GM12878 (cell line): Measurements from ENCODE around the gene C19orf67. TPM values are rescaled to one million over a fixed set of nuclear protein-coding genes. Genes with fewer than 3 reads are reported as not detected.
A peak's percentile ranks its signal among the peaks of the same experiment; 100 is the strongest.
"Not testable (repeated sequence)": the region's sequence is repeated elsewhere in the genome, so short reads cannot be mapped to it uniquely, and the experiment has no call there.

Experiments used
- ATAC-seq: fragments of 200-7000 bp; cut with Tn5 transposase; 3 replicates; pipeline ENCODE4 v1.9.1; 2020; ENCODE audit warnings: mild to moderate bottlenecking, moderate library complexity
- BruUV-seq: library from RNA; stranded (reverse); fragments of 400-500 nt; replicated peaks from 2 replicates; lab custom pipeline; 2021; lab: Mats Ljungman, UMichigan
- CTCF ChIA-PET: fragments of 300-600 bp; sonication (Branson Sonifier 250); formaldehyde crosslinking; extraction: SDS; loops from one replicate; lab custom pipeline; 2021; ENCODE audit warnings: inconsistent platforms; lab: Yijun Ruan, JAX
- POLR2A ChIA-PET: fragments of 350-600 bp; formaldehyde crosslinking; extraction: SDS; loops from one replicate; lab custom pipeline; 2021; ENCODE audit warnings: inconsistent platforms; lab: Charles Lee
- RAD21 ChIA-PET: fragments of 300-600 bp; sonication (Branson Sonifier 250); formaldehyde crosslinking; loops from one replicate; lab custom pipeline; 2023; ENCODE audit warnings: antibody characterized with exemption; ENCODE audit not compliant: unreplicated experiment; lab: Charles Lee
- SMC1A ChIA-PET: fragments of 300-600 bp; sonication (Branson Sonifier 250); formaldehyde crosslinking; loops from one replicate; lab custom pipeline; 2023; ENCODE audit not compliant: unreplicated experiment, uncharacterized antibody; lab: Charles Lee
- DNase-seq: peaks from one replicate; pipeline ENCODE4 v3.0.0-alpha.2; 2011; ENCODE audit warnings: low read depth, low spot score
- FAIRE-seq: peaks from 3 replicates; lab custom pipeline; 2011; peaks lifted over from hg19 to GRCh38; lab: Jason Lieb, UNC
- H2AFZ ChIP-seq: 2 replicates; pipeline ENCODE4 v1.6.0; 2011; ENCODE audit warnings: low read depth, low read length, control low read depth; ENCODE audit not compliant: control insufficient read depth
- H3K27ac ChIP-seq: 2 replicates; pipeline ENCODE4 v1.5.1; 2011; ENCODE audit warnings: control low read depth; ENCODE audit not compliant: control insufficient read depth, insufficient read depth
- H3K27me3 ChIP-seq, 2 experiments: replicated peaks in 1 of 2; 2 replicates each; pipeline versions ENCODE4 v1.6.0 to v1.6.1; 2011; ENCODE audit warnings: low read length in 1 of 2; ENCODE audit not compliant: control insufficient read depth in 2 of 2, insufficient read depth in 2 of 2
- H3K36me3 ChIP-seq, 2 experiments: 2 replicates each; pipeline ENCODE4 v1.5.1; 2011; ENCODE audit warnings: low read length in 1 of 2; ENCODE audit not compliant: control insufficient read depth in 2 of 2, insufficient read depth in 2 of 2
- H3K4me1 ChIP-seq: 2 replicates; pipeline ENCODE4 v1.6.1; 2011; ENCODE audit warnings: mild to moderate bottlenecking, low read length, moderate library complexity, mixed read lengths; ENCODE audit not compliant: control insufficient read depth, insufficient read depth
- H3K4me2 ChIP-seq: 2 replicates; pipeline ENCODE4 v1.6.0; 2011; ENCODE audit warnings: control low read depth; ENCODE audit not compliant: control insufficient read depth, insufficient read depth
- H3K4me3 ChIP-seq: fragments of 200-600 bp; sonication (generic); 2 replicates; pipeline ENCODE4 v1.5.1; 2016
- H3K79me2 ChIP-seq: 2 replicates; pipeline ENCODE4 v1.6.0; 2011; ENCODE audit warnings: low read length; ENCODE audit not compliant: control insufficient read depth, insufficient read depth
- H3K9ac ChIP-seq: 2 replicates; pipeline ENCODE4 v1.8.0; 2011; ENCODE audit warnings: low read length, control low read depth, mixed read lengths; ENCODE audit not compliant: control insufficient read depth, insufficient read depth
- H3K9me3 ChIP-seq: replicated peaks from 3 replicates; pipeline ENCODE4 v1.5.1; 2011; ENCODE audit warnings: mild to moderate bottlenecking, low read length; ENCODE audit not compliant: control insufficient read depth, insufficient read depth
- H4K20me1 ChIP-seq: 2 replicates; pipeline ENCODE4 v1.6.0; 2011; ENCODE audit not compliant: control insufficient read depth, insufficient read depth
- ATF2 ChIP-seq: IDR thresholded peaks from 2 replicates; pipeline ENCODE4 v1.6.1; 2012; ENCODE audit warnings: low read length, inconsistent platforms
- ATF7 ChIP-seq: fragments of 450-650 bp; IDR thresholded peaks from 2 replicates; pipeline ENCODE4 v1.6.1; 2016; ENCODE audit warnings: low read depth, mild to moderate bottlenecking
- BHLHE40 ChIP-seq, 2 experiments: fragments of 450-650 bp in 1 of 2; IDR thresholded peaks; 2 replicates each; pipeline ENCODE4 v1.6.1; 2011 to 2017; ENCODE audit warnings: low read depth in 2 of 2, borderline replicate concordance in 1 of 2, improper control_type of control experiment in 1 of 2, low read length in 1 of 2, mild to moderate bottlenecking in 1 of 2
- CTCF ChIP-seq, 3 experiments: IDR thresholded peaks in 2 of 3; conservative IDR thresholded peaks in 1 of 3; 2 replicates each; pipeline ENCODE4 v1.5.1; 2011; ENCODE audit warnings: low read depth in 3 of 3, low read length in 3 of 3, mild to moderate bottlenecking in 3 of 3, control low read depth in 2 of 3, moderate library complexity in 2 of 3, inconsistent platforms in 1 of 3, mixed read lengths in 1 of 3; ENCODE audit not compliant: control insufficient read depth in 2 of 3, insufficient read depth in 1 of 3; ENCODE audit errors: extremely low read depth in 1 of 3
- FOXK2 ChIP-seq: fragments of 450-650 bp; IDR thresholded peaks from 2 replicates; pipeline ENCODE4 v1.6.1; 2017; ENCODE audit warnings: mild to moderate bottlenecking, moderate library complexity
- IKZF1 ChIP-seq: fragments of 450-650 bp; conservative IDR thresholded peaks from 2 replicates; pipeline ENCODE4 v1.6.1; 2017; ENCODE audit warnings: antibody characterized with exemption, mild to moderate bottlenecking
- NBN ChIP-seq: fragments of 450-650 bp; IDR thresholded peaks from 2 replicates; pipeline ENCODE4 v1.6.1; 2016
- RAD21 ChIP-seq: IDR thresholded peaks from 2 replicates; pipeline ENCODE4 v1.6.1; 2011; ENCODE audit warnings: mild to moderate bottlenecking, low read depth, low read length, moderate library complexity; ENCODE audit not compliant: insufficient read depth
- RUNX3 ChIP-seq: IDR thresholded peaks from 2 replicates; pipeline ENCODE4 v1.6.1; 2012; ENCODE audit warnings: low read length, inconsistent platforms
- SMC3 ChIP-seq: IDR thresholded peaks from 2 replicates; pipeline ENCODE4 v1.6.1; 2011; ENCODE audit warnings: low read length, improper control_type of control experiment, borderline replicate concordance
- YY1 ChIP-seq: IDR thresholded peaks from 2 replicates; pipeline ENCODE4 v1.6.1; 2011; ENCODE audit warnings: low read depth, mild to moderate bottlenecking, low read length
- WGBS: methylation state at CpG from one replicate; pipeline ENCODE4 v1.1.6; 2016; ENCODE audit warnings: low lambda C conversion rate; ENCODE audit not compliant: insufficient replicate concordance, insufficient coverage; ENCODE audit errors: missing lambda C conversion rate; 5-methylcytosine and 5-hydroxymethylcytosine counted together
- in situ Hi-C: fragments of 300-500 bp; cut with MboI; formaldehyde crosslinking; loops from 9 replicates; pipeline ENCODE4 v1.14.3; 2018; ENCODE audit warnings: mixed read lengths
- intact Hi-C: fragments of 100-400 bp; cut with micrococcal nuclease; formaldehyde crosslinking; loops from one replicate; pipeline ENCODE4 v1.14.2; 2022; ENCODE audit not compliant: unreplicated experiment
- polyA plus RNA-seq, 11 experiments: library from polyadenylated mRNA; depleted of rRNA in 4 of 11; unstranded in 6 of 11; stranded (reverse) in 5 of 11; fragments of >200 nt; fragmentation: Nextera tagmentation in 4 of 11; fragmentation: Illumina TruSeq in 1 of 11; extraction: Ambion mirVana in 4 of 11; extraction: Trizol in 1 of 11; gene quantifications; 1 replicate in 1 of 11; 2 replicates in 10 of 11; pipeline versions ENCODE4 v1.2.1 to v1.2.3, GENCODE V29; 2011 to 2016; ENCODE audit warnings: inconsistent platforms in 2 of 11, missing spikeins in 2 of 11, low read depth in 1 of 11
- total RNA-seq, 4 experiments: library from RNA; depleted of rRNA in 3 of 4; stranded (reverse); fragments of >200 nt in 3 of 4; fragmentation: Illumina TruSeq in 1 of 4; extraction: Trizol in 1 of 4; gene quantifications; 2 replicates each; pipeline versions ENCODE4 v1.2.1 to v1.2.3, GENCODE V29; 2013 to 2021

Gene C19orf67
- total and polyA plus RNA-seq, 10 of the 15 experiments (the other 5 are each of a cell fraction or from before 2014, with no cell fraction given): 0.14 TPM; not detected in 9

GRCh38 chr19:14042659-14043608 lies 42.6 kb downstream of the C19orf67 start:
- H3K79me2 ChIP-seq, H3K4me3 ChIP-seq, H3K27ac ChIP-seq, DNase-seq, in situ Hi-C loops, H3K9ac ChIP-seq: not testable (repeated sequence)
- peak; percentile 88 for FAIRE-seq
- intact Hi-C loops: loop anchor here (1.0 kb wide), 1 partner anchor 163 kb away; no protein-coding TSS in a partner anchor
- POLR2A ChIA-PET: interaction anchor here (0.6 to 1.0 kb wide), 3 partner anchors 41 to 162 kb away, joined by 3 to 6 read pairs (median 3); partner anchors contain the start of gene PODNL1
- SMC1A ChIA-PET: interaction anchor here (0.7 to 1.9 kb wide), 11 partner anchors 10 to 162 kb away, joined by 3 to 7 read pairs (median 3); no protein-coding TSS in a partner anchor
- H3K4me1 ChIP-seq: peaks cover 15% of the 10 kb centered on the region
- RAD21 ChIA-PET: interaction anchor here (0.7 to 3.9 kb wide), 11 partner anchors 11 to 171 kb away, joined by 3 to 30 read pairs (median 4); partner anchors contain the start of genes DCAF15 and IL27RA
- CTCF ChIA-PET: interaction anchor here (0.6 to 9.2 kb wide), 27 partner anchors 10 to 1943 kb away, joined by 3 to 81 read pairs (median 7); partner anchors contain the start of genes ASF1B, DCAF15, IL27RA and MISP3
- TF ChIP-seq CTCF (IDR thresholded peaks at IDR 0.05 in 2 of 3, conservative IDR thresholded peaks at IDR 0.05 in 1 of 3; ENCODE audit: control insufficient read depth in 2 of 3, extremely low read depth in 1 of 3, insufficient read depth in 1 of 3, low read depth in 3 of 3, low read length in 3 of 3): peak; percentile 48 to 55 (median 49); a peak in 5 of 6 replicates
- TF ChIP-seq SMC3: peak; percentile 48; the same call in 1 of the 2 replicates
- peak; percentile 31; the same call in 1 of the 2 replicates for TF ChIP-seq NBN
- 0 out of 2 replicates have a peak, but pooled peaks have one; percentile 13 for TF ChIP-seq RUNX3
- TF ChIP-seq IKZF1: peak; percentile 21; the same call in 1 of the 2 replicates
- TF ChIP-seq BHLHE40 (IDR thresholded peaks at IDR 0.05; ENCODE audit: borderline replicate concordance in 1 of 2, low read depth in 2 of 2, low read length in 1 of 2): peak in 1 of 2 experiments; percentile 72; a peak in 2 of 4 replicates
- TF ChIP-seq ATF2: 0 out of 2 replicates have a peak, but pooled peaks have one; percentile 22
- TF ChIP-seq FOXK2: peak; percentile 64; the same call in 1 of the 2 replicates
- peak; percentile 69 for TF ChIP-seq ATF7
- peak; percentile 58 for TF ChIP-seq RAD21
- 0 out of 2 replicates have a peak, but pooled peaks have one; percentile 38 for TF ChIP-seq YY1
- TF ChIP-seq, all 136 proteins: peak for 11; not testable (repeated sequence) for 125
- not testable (repeated sequence) for BruUV-seq, H3K9me3 ChIP-seq, H2AFZ ChIP-seq, H4K20me1 ChIP-seq, H3K4me2 ChIP-seq, H3K27me3 ChIP-seq
- peaks cover 11 to 16% of the 10 kb centered on the region in 2 experiments for H3K36me3 ChIP-seq
- WGBS: 45% methylated on average over 19 of the region's 19 CpGs
- ATAC-seq: peak; percentile 83
